Activated CD8-positive, alpha-beta memory T cell treated with anti-CD3 and anti-CD28 coated beads, Interleukin-2, amount 50 U/mL, for 48 hours (primary cell): ENCODE data around the gene TNNT2.

Experiments
- DNase-seq: peaks from one replicate; pipeline ENCODE4 v3.0.0-alpha.2; 2020

The TNNT2 gene

DNA sequence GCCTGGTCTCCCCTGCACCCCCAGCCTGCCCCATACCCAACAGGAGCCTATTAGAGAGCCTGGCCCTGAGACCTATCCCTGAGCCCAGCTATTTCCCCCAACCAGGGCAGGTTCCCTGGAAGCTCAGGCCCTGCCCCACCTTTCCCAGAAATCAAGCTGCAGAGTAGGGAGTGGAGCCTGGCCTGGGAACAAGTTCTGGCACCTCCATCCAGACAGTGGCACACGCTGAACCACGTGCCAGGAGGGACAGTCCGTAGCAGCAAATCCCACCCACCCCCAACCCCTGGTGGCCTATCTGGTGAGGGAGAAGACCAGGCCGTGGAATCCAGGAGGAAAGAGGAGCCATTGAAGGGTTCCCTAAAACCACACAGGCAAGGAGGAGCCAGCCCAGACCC, 22.6 kb downstream of the TNNT2 start:
- no peak for DNase-seq

DNA sequence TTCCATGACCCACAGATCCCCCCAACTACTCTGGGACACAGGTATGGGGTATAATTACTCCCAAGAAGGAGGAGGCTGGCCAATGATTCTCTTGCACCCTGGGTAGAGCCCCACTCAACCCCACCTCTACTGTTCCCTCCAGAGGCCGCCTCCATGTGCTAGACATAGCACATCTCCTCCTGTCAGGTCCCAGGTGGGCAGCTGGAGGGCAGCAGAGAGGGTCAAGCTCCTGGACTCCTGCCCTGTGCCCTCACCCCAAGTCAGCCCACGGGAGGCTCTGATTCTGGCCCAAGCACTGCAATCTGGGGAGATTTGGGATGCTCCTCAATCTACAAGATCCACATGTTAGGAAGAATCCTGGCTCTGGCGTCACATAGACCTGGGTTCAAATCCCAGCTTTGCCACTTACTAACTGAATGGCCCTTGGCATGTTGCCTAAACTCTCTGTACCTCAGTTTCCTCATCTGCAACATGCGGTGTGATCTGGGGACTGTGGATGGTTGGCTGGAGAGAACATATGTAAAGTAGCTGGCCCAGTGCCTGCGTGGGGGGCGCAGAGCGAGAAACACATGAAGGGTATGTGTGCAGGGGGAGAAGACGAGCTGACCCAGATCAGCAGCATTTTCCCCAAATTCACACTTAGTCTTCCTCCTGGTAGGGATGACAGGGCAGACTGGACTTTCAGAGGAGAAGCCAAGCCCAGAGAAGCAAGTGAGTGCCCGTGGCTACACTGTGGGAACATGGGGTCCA, 23.2 kb downstream of the TNNT2 start:
- no peak for DNase-seq

DNA sequence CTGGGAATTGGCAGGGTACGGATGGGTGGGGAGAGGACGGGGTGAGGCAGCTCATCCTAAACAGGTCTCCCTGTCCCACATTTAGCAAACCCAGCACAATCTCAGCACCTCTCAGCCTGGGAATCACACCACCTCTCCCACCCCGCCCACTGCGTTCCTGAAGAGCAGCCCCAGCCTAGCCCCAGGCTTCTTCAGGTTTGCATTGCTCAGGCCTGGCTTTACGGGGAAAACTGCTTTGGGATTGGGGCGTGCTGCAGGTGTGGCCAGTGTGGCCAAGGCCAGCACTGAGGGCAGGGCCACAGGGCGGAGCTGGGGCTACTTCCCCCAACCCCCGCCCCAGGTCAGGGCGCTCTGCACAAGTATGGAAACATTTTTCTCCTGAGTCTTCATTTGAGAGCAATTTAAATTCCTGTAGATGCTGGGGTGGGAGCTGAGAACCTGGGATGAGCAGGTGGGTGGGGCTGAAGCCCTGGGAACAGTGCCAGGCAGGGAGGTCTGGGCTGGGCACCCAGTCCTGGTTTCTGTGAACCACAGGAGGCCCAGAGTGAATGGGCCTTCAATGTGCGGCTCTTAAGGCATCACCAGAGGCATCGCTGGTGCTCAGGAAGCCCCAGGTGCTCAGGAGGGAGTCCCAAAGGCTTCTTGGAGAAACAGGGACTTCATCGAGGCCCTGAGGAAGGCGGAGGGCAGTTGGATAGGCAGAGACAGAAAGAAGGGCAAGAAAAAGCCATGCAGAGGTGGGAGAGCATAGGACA, 24.1 kb downstream of the TNNT2 start:
- DNase-seq, result no peak

DNA sequence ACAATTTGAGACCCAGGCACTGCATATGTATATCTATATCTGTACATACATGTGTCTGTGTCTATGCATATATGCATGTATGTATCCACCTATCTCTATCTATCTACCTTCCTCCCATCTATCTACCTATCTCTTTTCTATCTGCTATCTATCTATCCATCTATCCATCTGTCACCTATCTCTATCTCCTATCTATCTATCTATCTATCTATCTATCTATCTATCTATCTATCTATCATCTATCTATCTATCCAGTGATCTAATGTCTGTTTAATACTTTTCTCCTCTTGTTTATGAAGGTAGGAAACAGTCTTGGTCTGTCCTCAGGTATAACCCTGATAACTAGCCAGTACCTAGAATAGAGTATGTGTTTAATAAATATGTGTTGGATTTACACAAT, 25.9 kb downstream of the TNNT2 start:
- DNase-seq, result no peak

DNA sequence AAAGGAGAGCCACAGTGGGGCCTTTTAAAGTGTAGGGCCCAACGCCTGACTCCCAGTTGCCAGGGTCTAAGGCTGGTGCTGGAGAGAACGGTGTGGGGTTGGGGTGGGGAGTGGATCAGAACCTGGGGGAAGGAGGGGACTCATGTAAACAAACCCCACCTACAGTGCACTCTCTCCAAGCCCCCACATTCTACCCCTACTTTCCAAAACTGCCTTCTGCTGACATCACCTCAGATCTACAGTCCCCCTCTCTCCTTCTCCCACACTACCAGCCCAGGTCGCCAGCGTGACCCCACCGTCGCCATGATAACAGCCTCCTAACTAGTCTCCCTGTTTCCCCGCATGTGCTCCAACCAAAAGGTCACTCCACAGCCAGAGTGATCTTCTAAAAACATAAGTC, 26.6 kb downstream of the TNNT2 start:
- DNase-seq, result no peak

DNA sequence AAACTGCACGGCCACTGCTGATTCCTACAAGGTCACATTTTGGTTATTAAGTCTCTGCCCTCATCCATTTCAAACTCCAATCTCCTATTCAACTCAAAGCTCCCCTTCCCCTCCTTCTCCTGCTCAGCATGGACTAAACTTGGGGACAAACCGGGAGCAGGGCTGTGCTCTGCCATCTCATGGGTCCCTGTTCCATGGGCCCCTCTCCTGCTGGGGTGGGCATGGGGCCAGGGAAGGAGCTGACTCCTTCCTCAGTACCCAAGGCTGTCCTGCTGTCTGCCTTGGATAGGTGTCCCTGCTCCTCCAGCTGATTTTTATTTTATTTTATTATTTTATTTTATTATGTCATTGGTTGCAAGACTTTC, 27.1 kb downstream of the TNNT2 start:
- DNase-seq, result no peak

DNA sequence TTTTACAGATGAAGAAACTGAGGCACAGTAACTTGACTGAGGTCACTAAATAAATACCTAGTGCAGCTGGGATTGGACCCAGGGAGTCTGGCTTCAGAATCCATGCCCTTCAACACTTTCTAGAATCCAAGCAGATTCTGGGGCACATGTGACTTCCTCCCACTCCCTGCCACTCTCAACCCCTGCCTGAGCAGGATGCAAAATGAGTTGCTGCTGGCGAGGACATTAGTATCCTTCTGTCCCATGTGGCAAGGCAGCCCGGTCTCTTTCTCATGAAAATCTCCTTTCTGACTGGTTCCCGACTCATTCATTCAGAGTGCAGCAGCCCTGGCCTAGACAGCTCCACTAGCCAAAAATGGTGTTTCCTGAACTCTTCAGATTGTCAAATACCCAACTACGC, 28.4 kb downstream of the TNNT2 start:
- no peak for DNase-seq

DNA sequence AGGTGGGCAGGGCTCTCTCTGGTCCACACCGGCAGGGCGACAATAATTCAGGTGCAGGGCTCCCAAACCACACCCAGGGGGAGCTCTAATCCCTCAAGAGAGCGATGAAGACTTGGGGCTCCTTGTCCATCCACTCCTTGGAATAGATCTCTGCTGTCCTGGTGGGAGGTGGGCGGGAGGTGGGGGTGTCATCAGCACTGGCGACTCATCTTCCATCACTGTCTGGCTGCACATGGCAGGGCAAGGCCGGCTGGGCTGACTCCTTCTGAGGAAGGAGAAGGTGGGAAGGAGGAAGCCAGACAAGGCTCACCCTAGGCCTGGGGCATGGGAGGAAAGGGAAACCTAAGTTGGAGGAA, 29.3 kb downstream of the TNNT2 start:
- peak; percentile 63 for DNase-seq

DNA sequence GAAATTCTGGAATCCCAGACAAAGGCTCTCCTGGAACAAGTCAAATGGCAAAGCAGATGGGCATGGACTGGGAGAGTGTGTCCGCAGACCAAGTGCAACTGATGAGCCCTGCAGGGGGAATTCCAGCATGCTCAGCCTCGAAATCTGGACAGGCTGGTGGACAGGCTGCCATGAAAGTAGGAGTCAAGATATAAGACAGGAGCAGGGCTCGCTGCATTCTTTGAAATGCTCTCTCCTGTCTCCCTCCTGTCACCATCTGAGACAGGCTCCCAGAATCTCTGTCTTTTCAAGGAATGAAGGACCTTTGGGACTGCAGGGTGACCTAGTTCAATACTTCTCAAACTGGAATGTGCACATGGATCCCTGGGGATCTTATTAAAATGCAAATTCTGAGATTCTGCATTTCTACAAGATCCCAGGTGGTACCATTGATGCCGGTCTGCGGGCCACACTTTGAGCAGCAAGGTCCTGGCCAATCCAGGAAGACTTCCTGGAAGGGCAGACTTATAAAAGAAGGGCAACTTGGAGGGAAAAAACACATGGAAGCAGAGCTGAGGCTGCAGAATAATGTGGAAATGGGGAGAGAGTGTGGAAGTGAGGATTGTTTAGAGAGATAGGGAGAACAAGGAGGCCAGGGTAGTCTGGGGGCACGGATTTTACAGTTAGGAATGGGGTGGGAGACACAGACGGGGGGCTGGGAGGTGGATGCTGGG, 29.8 kb downstream of the TNNT2 start:
- DNase-seq, result no peak

DNA sequence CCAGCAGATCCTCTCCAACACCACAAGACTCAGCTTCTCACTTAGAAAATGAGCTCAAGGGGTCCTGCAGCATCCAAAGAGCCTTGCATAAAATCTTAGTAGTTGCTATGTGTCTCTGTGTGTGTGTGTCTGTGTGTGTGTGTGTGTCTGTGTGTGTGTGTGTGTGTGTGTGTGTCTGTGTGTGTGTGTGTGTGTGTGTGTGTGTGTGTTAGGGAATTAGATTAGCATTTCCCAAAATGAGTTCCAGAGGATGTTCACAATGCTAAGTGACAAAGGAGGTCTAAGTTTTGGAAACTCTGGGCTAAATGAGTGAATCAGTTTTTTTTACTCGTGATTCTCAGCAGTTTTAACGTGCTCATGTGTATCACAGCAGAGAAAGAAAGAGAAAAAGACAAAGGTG, 30.5 kb downstream of the TNNT2 start:
- no peak for DNase-seq

DNA sequence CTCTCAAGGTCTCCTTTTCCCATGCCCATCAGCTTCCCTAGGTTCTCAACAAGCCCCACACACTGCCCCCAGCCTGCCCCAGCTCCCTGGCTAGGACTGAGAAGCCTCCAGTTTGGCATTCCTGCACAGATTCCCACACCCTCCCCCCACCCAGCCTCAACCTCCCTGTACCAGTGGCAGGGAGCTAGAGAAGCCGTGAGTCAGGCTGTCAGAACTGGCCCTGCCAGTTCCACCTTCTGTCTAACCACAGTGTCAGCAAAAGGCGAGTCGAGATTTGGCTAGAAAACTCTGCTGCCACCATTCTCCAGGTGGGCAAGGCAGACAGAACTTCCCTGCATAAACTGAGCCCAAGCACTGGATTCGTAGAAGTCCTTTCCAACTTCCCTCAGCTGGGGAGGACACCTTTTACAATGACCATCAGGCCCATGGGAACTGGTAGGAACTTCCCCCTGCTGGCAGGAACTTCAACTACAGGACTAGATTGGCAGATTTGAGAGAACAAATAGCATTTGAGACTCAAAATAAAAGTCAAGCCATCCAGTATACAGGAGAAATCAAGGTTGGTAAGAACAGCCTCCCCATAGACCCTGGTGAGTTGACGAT, 31.0 kb downstream of the TNNT2 start:
- no peak for DNase-seq

DNA sequence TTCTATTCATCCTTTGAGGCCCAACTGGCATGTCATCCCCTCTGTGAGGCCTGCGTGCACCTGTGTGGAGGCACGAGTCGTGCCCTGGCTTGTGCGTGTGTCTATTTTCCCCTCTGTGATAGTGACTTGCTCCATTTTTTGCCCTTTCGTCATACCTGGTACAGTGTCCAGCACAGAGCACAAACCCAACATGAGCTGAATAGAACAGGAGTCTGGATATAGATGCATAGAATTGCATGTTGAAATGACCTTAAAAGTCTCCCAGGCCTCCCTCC, 32.5 kb downstream of the TNNT2 start:
- DNase-seq, result no peak

DNA sequence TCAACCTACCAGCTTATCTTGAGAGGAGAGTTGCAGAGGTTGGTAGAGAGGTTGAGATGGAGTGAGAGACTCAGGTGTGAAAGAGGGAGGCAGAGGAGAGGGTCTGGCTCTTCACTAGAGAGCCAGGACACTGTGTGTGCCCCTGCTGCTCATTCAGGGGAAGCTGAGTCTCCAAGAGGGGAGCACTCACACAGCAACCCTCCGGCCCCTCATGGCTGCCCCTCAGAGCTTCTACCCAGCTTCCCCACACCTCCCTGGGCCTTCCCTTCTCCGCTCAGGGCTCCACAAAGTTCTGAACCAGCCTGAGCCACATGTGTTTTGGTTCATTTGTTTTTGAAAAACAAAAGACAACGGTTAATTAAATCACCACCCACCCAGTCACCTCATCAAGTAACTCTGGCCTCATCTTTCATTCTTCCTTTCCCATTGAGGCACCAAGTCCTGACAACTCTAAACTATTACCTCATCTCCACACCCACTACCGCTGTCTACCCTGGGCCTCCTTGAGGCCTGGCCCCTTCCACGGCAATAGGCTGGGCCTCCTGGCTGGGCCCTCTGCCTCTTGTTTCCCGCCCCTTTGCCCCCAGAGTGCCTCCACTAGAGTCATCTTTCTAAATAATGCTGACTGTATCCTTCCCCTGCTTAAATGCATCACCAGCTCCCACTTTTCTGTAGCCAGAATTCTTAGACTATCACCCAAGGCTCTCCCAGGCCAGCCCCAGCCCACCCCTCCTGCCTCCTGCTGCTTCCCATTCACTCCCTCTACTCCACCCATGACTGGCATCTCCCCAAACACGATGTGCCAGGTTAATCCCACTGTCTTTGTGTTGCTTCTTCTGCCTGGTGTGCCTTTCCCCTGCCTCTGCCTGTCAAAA, 33.0 kb downstream of the TNNT2 start:
- no peak for DNase-seq

DNA sequence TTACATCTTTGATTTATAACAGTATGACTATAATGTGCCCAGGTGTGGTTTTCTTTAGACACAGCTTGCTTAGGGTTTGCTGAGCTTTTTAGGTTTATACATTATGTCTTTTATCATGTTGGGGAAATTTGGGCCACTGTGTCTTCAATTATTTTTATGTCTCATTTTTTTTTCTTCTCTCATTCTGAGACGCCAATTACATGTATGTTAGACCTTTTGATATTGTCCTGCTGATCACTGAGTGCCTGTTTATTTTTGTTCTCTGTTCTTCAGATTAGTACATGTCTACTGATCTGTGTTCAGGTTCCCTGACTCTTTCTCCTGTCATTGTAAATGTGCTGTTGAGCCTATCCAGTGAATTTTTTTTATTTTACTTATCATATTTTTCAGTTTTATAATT, 36.1 kb downstream of the TNNT2 start:
- no peak for DNase-seq

DNA sequence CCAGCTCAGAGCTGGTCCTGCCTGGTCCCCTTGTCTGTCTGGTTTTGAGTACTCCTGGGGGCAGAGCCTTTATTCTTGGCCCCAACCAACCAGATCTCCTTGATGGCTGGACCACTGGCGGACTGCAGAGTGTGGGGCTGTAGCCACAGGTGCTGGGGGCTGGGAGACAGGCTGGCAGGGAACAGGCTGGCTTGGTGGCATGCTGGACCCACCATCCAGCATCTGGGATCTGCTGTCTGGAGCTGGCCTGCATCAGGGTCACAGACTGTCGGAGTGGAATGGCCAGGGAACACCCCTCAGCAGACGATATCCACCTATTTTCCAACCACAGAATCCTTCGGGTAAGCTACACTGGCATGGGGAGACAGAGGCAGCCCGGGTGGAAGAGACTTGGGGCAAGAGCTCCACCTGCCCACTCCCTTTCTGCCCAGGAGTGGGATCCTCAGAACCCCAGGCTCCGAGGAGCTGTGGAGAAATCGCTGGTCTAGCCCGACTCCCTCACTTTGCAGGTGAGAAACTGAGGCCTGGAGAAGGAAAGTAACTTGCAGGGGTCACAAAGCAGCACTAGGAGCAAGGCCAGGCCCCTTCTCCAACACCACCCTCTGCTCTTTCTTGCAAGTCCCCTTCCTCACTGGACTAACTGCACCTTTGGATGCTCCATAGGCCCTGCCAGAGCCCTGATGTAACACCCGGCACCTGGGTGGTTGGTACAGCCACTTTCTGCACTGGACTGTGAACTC, 40.6 kb downstream of the TNNT2 start:
- DNase-seq, result no peak

DNA sequence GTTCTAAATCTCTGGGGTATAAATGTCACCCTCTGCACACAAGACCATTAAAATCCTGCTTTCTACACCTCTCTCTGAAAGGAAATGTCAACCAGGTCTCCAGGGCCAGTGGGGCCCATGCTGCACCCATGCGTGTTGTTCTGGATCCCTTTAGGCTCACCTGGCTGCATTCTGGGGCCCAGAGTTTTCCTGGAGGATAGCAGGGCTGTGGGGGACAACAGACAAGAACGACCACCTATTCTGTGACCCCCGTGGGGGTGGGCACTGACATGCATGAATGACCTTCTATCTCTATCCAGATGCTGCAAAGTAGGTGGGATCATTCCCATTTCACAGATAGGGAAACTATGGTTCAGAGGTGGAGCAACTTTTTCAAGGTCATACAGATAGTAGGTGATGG, 41.6 kb downstream of the TNNT2 start:
- no peak for DNase-seq

DNA sequence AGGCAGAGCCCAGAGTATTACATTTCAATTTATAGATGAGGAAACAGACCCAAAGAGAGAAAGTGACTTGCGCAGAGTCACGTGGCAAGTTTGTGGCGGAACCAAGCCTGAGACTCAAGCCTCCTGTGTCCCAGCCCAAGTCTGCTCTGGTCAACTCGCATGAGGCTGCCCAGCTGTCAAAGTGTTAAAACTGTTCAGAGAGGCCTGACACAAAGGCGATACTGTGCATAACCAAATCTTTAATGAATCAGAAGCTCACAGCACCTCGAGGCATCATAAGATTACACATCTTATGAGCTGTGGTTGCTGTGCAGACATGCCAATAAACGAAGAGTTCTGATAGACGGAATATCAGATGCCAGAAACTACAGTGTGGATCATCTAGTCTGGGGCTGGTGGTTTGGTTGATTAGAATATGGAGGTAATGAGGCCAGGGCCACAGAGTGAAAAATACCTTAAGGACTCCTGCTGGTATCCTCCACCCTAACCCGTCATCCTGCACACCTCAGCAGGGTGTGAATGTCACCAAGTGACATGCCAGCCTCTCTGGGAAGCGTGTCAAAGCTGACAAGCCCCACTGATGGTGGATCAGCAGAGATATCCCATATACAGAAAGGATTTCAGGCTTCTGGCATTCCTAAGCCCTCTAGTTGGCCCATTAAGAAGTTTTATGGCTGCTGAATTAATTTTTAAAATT, 42.2 kb downstream of the TNNT2 start:
- DNase-seq, result no peak

DNA sequence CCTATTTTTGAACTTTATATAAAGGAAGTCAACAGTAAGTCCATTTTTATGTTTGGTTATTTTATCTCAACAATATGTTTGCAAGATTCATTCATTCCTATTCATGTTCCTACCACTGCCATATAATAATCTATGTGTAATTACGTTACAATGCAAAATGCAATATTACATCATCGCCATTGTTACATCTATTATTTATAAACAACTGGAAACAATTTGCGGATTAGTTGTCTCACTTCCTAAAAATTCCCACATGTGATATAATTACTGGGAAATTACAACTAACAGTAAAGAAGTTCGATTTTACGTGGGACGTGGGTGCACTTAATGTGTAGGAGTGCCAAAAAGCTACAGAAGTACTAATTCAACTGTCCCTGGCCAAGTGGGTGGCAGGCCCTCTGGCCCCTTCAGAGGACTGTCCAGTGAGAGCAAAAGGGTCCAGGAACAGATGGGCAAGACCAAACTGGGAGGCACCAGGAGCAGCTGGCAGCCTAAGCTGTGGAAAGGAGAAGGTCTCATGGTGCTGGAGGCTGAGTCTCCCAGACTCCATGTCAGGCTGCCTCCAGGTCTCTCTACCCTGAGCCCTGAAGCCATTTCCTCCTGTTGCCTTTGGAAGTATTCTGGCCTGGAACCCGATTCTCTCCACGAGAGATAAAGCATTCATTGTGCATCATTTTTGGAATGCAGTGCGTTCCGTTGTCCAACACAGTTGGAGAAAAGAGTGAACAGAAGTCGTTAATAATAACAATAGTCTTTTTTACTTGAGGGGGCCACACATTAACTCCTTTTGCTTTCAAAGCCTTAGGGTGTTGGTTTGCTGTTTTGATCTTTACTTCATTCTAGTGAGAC, 42.9 kb downstream of the TNNT2 start:
- DNase-seq, result no peak

DNA sequence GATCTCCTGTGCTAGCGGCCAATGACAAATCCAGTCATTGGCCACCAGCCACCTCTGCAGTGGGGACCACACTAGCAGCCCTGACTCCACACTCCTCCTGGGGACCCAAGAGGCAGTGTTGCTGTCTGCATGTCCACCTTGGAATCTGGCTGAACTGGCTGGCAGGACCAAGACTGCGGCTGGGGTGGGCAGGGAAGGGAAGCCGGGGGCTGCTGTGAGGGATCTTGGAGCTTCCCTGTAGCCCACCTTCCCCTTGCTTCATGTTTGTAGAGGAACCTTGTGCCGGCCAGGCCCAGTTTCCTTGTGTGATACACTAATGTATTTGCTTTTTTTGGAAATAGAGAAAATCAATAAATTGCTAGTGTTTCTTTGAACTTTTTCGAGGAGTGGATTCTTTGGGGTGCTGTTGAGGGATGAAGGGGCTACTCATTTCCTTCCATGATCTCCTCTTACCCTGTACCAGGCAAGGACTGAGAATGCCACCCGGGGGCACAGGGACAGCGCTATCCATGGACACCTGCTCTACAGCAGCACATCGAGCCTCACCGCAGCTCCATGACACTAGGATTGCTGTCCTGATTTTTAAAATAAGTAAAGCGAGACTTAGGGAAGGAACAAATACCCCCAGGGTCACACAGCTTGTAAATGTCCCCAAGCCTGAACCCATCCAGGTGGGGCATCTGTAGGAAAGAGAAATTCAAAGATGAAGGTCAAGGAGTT, 44.7 kb downstream of the TNNT2 start:
- DNase-seq, result no peak

DNA sequence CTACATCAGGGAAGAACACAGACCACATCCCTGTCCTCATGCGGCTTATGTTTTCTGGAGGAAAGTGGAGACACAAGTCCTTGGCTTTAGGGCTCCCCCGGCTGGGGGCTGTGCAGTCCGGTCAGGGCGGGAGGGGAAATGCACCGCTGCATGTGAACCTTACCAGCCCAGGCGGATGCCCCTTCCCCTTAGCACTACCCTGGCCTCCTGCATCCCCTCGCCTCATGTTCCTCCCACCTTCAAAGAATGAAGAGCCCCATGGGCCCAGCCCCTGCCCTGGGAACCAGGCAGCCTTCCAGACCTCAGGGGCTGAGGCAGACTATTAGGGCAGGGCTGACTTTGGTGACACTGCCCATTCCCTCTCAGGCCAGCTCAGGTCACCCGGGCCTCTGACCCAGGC, 45.5 kb downstream of the TNNT2 start:
- DNase-seq, result no peak
